Neuronal stem cell (in vitro differentiated cells): Measurements from ENCODE around the gene MALRD1.

Source experiments
- DNase-seq: peaks from one replicate; pipeline ENCODE4 v3.0.0-alpha.2; 2013; ENCODE audit warnings: low spot score
- H2AFZ ChIP-seq: one replicate; pipeline ENCODE4 v1.6.1; 2013; ENCODE audit warnings: mild to moderate bottlenecking, low read length, inconsistent platforms
- H2AK5ac ChIP-seq: 2 replicates; pipeline ENCODE4 v1.6.1; 2013; ENCODE audit warnings: low read depth, mild to moderate bottlenecking, inconsistent platforms, low read length, moderate library complexity, mixed read lengths
- H2BK120ac ChIP-seq: 2 replicates; pipeline ENCODE4 v1.6.1; 2013; ENCODE audit warnings: low read depth, mild to moderate bottlenecking, inconsistent platforms, low read length, moderate library complexity, mixed read lengths
- H2BK12ac ChIP-seq: one replicate; pipeline ENCODE4 v1.6.1; 2013; ENCODE audit warnings: low read length, inconsistent platforms
- H2BK15ac ChIP-seq: 2 replicates; pipeline ENCODE4 v1.6.1; 2013; ENCODE audit warnings: mild to moderate bottlenecking, low read length, inconsistent platforms, mixed read lengths
- H2BK5ac ChIP-seq: one replicate; pipeline ENCODE4 v1.6.1; 2013; ENCODE audit warnings: inconsistent platforms, mild to moderate bottlenecking, low read length, moderate library complexity
- H3K14ac ChIP-seq: one replicate; pipeline ENCODE4 v1.6.1; 2013; ENCODE audit warnings: low read length, inconsistent platforms
- H3K18ac ChIP-seq: 2 replicates; pipeline ENCODE4 v1.6.1; 2013; ENCODE audit warnings: low read length, inconsistent platforms
- H3K23ac ChIP-seq: 2 replicates; pipeline ENCODE4 v1.6.1; 2013; ENCODE audit warnings: low read depth, mild to moderate bottlenecking, mixed read lengths, low read length, inconsistent platforms; ENCODE audit not compliant: poor library complexity
- H3K27ac ChIP-seq: replicated peaks from 3 replicates; pipeline ENCODE4 v1.5.1; 2013; ENCODE audit warnings: low read length, inconsistent platforms
- H3K27me3 ChIP-seq, 3 experiments: 2 replicates each; pipeline ENCODE4 v1.6.1; 2013; ENCODE audit warnings: low read length in 3 of 3, mild to moderate bottlenecking in 2 of 3, inconsistent platforms in 1 of 3, low read depth in 1 of 3, mixed read lengths in 1 of 3, moderate library complexity in 1 of 3; ENCODE audit not compliant: control insufficient read depth in 3 of 3, insufficient read depth in 3 of 3
- H3K36me3 ChIP-seq, 2 donors: replicated peaks in 1 of 2; 2 replicates each; pipeline ENCODE4 v1.6.1; 2013; ENCODE audit warnings: low read length in 2 of 2; ENCODE audit not compliant: control insufficient read depth in 2 of 2, insufficient read depth in 2 of 2
- H3K4ac ChIP-seq: 2 replicates; pipeline ENCODE4 v1.6.1; 2013; ENCODE audit warnings: inconsistent platforms, mild to moderate bottlenecking, low read length, moderate library complexity
- H3K4me1 ChIP-seq, 2 donors: 1 replicate in 1 of 2; 2 replicates in 1 of 2; pipeline ENCODE4 v1.6.1; 2013; ENCODE audit warnings: low read length in 2 of 2, low read depth in 1 of 2; ENCODE audit not compliant: control insufficient read depth in 2 of 2, insufficient read depth in 1 of 2
- H3K4me2 ChIP-seq: one replicate; pipeline ENCODE4 v1.6.1; 2013; ENCODE audit warnings: mild to moderate bottlenecking, low read length, inconsistent platforms; ENCODE audit not compliant: insufficient read depth, poor library complexity, severe bottlenecking
- H3K4me3 ChIP-seq, 2 donors: 2 replicates each; pipeline ENCODE4 v1.5.1; 2013; ENCODE audit warnings: low read length in 2 of 2, mild to moderate bottlenecking in 2 of 2, inconsistent platforms in 1 of 2, moderate library complexity in 1 of 2
- H3K79me1 ChIP-seq: one replicate; pipeline ENCODE4 v1.6.1; 2013; ENCODE audit warnings: low read depth, mild to moderate bottlenecking, inconsistent platforms, low read length, moderate library complexity
- H3K9ac ChIP-seq: one replicate; pipeline ENCODE4 v1.6.1; 2013; ENCODE audit warnings: mild to moderate bottlenecking, low read depth, low read length, inconsistent platforms; ENCODE audit not compliant: poor library complexity
- H3K9me3 ChIP-seq, 2 donors: replicated peaks in 1 of 2; 2 replicates each; pipeline versions ENCODE3 to v1.6.1; 2013; ENCODE audit warnings: low read length in 2 of 2, mild to moderate bottlenecking in 2 of 2, inconsistent platforms in 1 of 2, low read depth in 1 of 2, mixed read lengths in 1 of 2, moderate library complexity in 1 of 2; ENCODE audit not compliant: control insufficient read depth in 2 of 2, insufficient read depth in 1 of 2
- H4K8ac ChIP-seq: one replicate; pipeline ENCODE4 v1.6.1; 2013; ENCODE audit warnings: low read depth, mild to moderate bottlenecking, inconsistent platforms, low read length, moderate library complexity
- H4K91ac ChIP-seq: one replicate; pipeline ENCODE4 v1.6.1; 2013; ENCODE audit warnings: low read length, low read depth, mild to moderate bottlenecking, inconsistent platforms; ENCODE audit not compliant: poor library complexity
- WGBS, 2 donors: extraction: QIAGEN DNeasy Blood & Tissue Kit; methylation state at CpG; one replicate each; pipeline ENCODE4 v1.1.7; 2013; ENCODE audit warnings: missing lambda C conversion rate in 2 of 2, mixed read lengths in 1 of 2; ENCODE audit not compliant: insufficient read length in 2 of 2, insufficient replicate concordance in 1 of 2; ENCODE audit errors: extremely low coverage in 2 of 2; 5-methylcytosine and 5-hydroxymethylcytosine counted together

The MALRD1 gene

GRCh38 chr10:19431622-19432351 lies 383.2 kb downstream of the MALRD1 start:
- no peak overlapping the region for H2AFZ ChIP-seq
- no peak overlapping the region for H3K4me2 ChIP-seq
- H3K4me1 ChIP-seq = no peaks in the 10 kb centered on the region
- H2AK5ac ChIP-seq = no peak overlapping the region
- H2BK5ac ChIP-seq = no peak overlapping the region
- H4K91ac ChIP-seq = no peak overlapping the region
- H2BK12ac ChIP-seq = no peak overlapping the region
- H3K4me3 ChIP-seq = no peak overlapping the region
- no peaks in the 10 kb centered on the region for H3K27me3 ChIP-seq
- H3K4ac ChIP-seq = no peak overlapping the region
- H3K14ac ChIP-seq = no peak overlapping the region
- H3K79me1 ChIP-seq = no peaks in the 10 kb centered on the region
- no peak for DNase-seq
- H3K27ac ChIP-seq = no peak overlapping the region
- H3K18ac ChIP-seq = no peak overlapping the region
- no peak overlapping the region for H2BK15ac ChIP-seq
- no CpG with 5 or more reads among the region's 5 CpGs for WGBS, 2 donors
- no peak overlapping the region for H3K23ac ChIP-seq
- no peak overlapping the region for H4K8ac ChIP-seq
- H3K9me3 ChIP-seq = no peaks in the 10 kb centered on the region
- no peaks in the 10 kb centered on the region for H3K36me3 ChIP-seq
- no peak overlapping the region for H2BK120ac ChIP-seq
- no peak overlapping the region for H3K9ac ChIP-seq

- H3K27me3 ChIP-seq = no peaks in the 10 kb centered on the region
- no peak overlapping the region for H4K8ac ChIP-seq
- no peaks in the 10 kb centered on the region for H3K36me3 ChIP-seq
- DNase-seq = no peak
- H3K14ac ChIP-seq = no peak overlapping the region
- H2BK12ac ChIP-seq = no peak overlapping the region
- no peaks in the 10 kb centered on the region for H3K9me3 ChIP-seq
- no peak overlapping the region for H2BK15ac ChIP-seq
- no peak overlapping the region for H2AFZ ChIP-seq
- H2AK5ac ChIP-seq = no peak overlapping the region
- no CpG with 5 or more reads among the region's 2 CpGs for WGBS, 2 donors
- no peak overlapping the region for H3K18ac ChIP-seq
- H3K4me3 ChIP-seq = no peak overlapping the region
- H3K79me1 ChIP-seq = no peaks in the 10 kb centered on the region
- H3K4me1 ChIP-seq = no peaks in the 10 kb centered on the region
- no peak overlapping the region for H3K4me2 ChIP-seq
- no peak overlapping the region for H3K27ac ChIP-seq
- no peak overlapping the region for H3K23ac ChIP-seq
- no peak overlapping the region for H4K91ac ChIP-seq
- H2BK5ac ChIP-seq = no peak overlapping the region
- no peak overlapping the region for H3K4ac ChIP-seq
- no peak overlapping the region for H3K9ac ChIP-seq
- no peak overlapping the region for H2BK120ac ChIP-seq
Observed at GRCh38 chr10:19449860-19450259, 401.3 kb downstream of the MALRD1 start.

- Histone ChIP-seq H3K4me2 (no peak overlapping the region), H2AFZ (no peak overlapping the region), H2BK12ac (no peak overlapping the region), H3K4me1 (no peaks in the 10 kb centered on the region), H3K27me3 (no peaks in the 10 kb centered on the region), H3K14ac (no peak overlapping the region), H3K18ac (no peak overlapping the region), H2AK5ac (no peak overlapping the region), H3K23ac (no peak overlapping the region), H3K36me3 (no peaks in the 10 kb centered on the region), H2BK15ac (no peak overlapping the region), H3K79me1 (no peaks in the 10 kb centered on the region), H3K4me3 (no peak overlapping the region), H3K4ac (no peak overlapping the region), H3K9ac (no peak overlapping the region), H2BK120ac (no peak overlapping the region), H3K27ac (no peak overlapping the region), H3K9me3 (no peaks in the 10 kb centered on the region), H4K8ac (no peak overlapping the region), H2BK5ac (no peak overlapping the region), H4K91ac (no peak overlapping the region)
- DNase-seq = no peak
- no CpG with 5 or more reads among the region's 3 CpGs for WGBS, 2 donors
Observed at GRCh38 chr10:19451356-19451755, 402.8 kb downstream of the MALRD1 start.

GRCh38 chr10:19451937-19452336 lies 403.3 kb downstream of the MALRD1 start:
- Histone ChIP-seq H3K79me1 (no peaks in the 10 kb centered on the region), H3K27me3 (no peaks in the 10 kb centered on the region), H2BK15ac (no peak overlapping the region), H2BK120ac (no peak overlapping the region), H3K14ac (no peak overlapping the region), H2BK5ac (no peak overlapping the region), H2AK5ac (no peak overlapping the region), H2AFZ (no peak overlapping the region), H3K9me3 (no peaks in the 10 kb centered on the region), H4K91ac (no peak overlapping the region), H3K23ac (no peak overlapping the region), H3K18ac (no peak overlapping the region), H3K4me1 (no peaks in the 10 kb centered on the region), H3K4me2 (no peak overlapping the region), H3K36me3 (no peaks in the 10 kb centered on the region), H4K8ac (no peak overlapping the region), H3K27ac (no peak overlapping the region), H2BK12ac (no peak overlapping the region), H3K9ac (no peak overlapping the region), H3K4ac (no peak overlapping the region), H3K4me3 (no peak overlapping the region)
- WGBS, 2 donors = no CpG with 5 or more reads among the region's 2 CpGs
- no peak for DNase-seq
